ENCODE data around the gene HHIP. TPM values are rescaled to one million over a fixed set of nuclear protein-coding genes. Genes with fewer than 3 reads are reported as not detected.

Gene HHIP
- total and polyA plus RNA-seq, 2 donors from 2014 or later = 0.85 to 2.5 TPM

DNA sequence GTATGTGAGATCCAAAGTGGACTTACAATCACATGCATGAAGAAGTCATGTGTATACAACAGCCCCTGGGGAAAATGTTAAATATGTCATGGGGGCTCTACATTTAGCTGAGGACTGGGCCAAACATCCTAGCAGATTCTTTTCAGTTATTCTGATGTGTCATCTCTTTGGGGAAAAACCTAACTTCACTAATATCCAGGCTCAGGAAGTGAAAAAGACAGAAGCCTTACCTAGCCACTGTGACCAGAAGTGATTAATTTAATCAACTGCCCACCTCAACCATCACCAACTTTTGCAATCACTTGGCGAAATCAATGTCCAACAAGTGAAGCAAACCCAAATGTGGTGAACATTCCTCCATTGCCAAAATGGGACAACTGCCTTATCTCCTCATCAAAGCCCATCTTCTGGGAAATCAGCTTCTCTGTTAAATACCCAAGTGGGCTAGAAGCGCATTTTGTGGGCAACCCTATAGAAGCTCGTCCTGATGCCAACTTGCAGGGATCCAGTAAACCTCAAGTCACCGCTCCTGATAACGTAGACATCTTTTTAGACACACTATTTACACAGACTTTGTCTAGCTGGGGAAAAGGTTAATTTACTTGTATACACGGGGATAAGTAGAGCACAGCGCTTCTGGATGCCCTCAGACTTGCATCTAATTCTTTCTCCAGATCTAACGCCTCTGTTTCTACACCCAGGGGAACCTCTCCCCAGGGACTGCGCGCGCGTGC is 1.4 kb upstream of the HHIP start:
- DNase-seq (no peak), FAIRE-seq (no peak)
- intact Hi-C loops (cut with DNase I) = no loop called here
- H3K27me3 ChIP-seq (ENCODE audit: control insufficient read depth, insufficient read depth, low read length) = peaks cover 5% of the 10 kb centered on the region
- H3K4me3 ChIP-seq (ENCODE audit: low read length in 3 of 3) = no peak overlapping the region
- TF ChIP-seq, protein P1, sequence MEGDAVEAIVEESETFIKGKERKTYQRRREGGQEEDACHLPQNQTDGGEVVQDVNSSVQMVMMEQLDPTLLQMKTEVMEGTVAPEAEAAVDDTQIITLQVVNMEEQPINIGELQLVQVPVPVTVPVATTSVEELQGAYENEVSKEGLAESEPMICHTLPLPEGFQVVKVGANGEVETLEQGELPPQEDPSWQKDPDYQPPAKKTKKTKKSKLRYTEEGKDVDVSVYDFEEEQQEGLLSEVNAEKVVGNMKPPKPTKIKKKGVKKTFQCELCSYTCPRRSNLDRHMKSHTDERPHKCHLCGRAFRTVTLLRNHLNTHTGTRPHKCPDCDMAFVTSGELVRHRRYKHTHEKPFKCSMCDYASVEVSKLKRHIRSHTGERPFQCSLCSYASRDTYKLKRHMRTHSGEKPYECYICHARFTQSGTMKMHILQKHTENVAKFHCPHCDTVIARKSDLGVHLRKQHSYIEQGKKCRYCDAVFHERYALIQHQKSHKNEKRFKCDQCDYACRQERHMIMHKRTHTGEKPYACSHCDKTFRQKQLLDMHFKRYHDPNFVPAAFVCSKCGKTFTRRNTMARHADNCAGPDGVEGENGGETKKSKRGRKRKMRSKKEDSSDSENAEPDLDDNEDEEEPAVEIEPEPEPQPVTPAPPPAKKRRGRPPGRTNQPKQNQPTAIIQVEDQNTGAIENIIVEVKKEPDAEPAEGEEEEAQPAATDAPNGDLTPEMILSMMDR (IDR thresholded peaks at IDR 0.05; ENCODE audit: borderline replicate concordance, extremely low read depth, insufficient read depth) = no peak
- no peaks in the 10 kb centered on the region for H3K9me3 ChIP-seq (ENCODE audit: control insufficient read depth in 2 of 3, insufficient read depth in 1 of 3, low read length in 3 of 3)
- no peak overlapping the region for H3K27ac ChIP-seq (ENCODE audit: low read depth in 2 of 2, low read length in 2 of 2)
- no peaks in the 10 kb centered on the region for H3K36me3 ChIP-seq (ENCODE audit: control insufficient read depth in 2 of 3, insufficient read depth in 3 of 3, low read length in 3 of 3)
- H3K9ac ChIP-seq (ENCODE audit: low read length in 3 of 3) = no peak overlapping the region
- peaks cover 0 to 7% (median 3%) of the 10 kb centered on the region in 3 donors for H3K4me1 ChIP-seq (ENCODE audit: control insufficient read depth in 2 of 3, insufficient read depth in 2 of 3, low read depth in 1 of 3, low read length in 3 of 3)

DNA sequence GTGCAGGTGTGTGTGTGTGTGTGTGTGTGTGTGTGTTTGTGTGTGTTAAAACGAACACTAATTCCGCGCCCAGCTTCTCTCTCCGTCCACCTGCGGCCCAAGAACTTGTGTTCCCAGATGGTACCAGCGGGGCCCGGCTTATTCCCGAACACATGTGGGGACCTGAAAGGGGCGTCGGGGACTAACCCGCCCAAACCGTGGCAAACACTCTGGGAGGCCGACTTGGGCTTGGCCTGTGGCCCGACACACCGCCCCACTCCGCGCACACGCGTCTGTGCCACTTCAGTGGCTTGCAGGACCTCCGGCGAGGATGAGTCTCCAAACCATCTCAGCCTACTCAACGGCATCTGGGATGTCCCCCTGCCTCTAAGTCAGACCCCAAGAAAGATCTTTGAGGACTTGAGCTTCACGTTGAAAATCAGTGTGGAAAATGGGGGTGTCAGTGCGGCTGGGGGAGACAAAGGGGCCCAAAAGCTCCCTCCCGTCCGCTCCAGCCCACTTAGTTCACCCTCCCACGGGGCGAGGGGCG is 790 bp upstream of the HHIP start:
- Histone ChIP-seq H3K4me3 (ENCODE audit: low read length in 3 of 3) (peak overlapping the region; percentile 7 to 60 (median 37)), H3K36me3 (ENCODE audit: control insufficient read depth in 2 of 3, insufficient read depth in 3 of 3, low read length in 3 of 3) (no peaks in the 10 kb centered on the region), H3K4me1 (ENCODE audit: control insufficient read depth in 2 of 3, insufficient read depth in 2 of 3, low read depth in 1 of 3, low read length in 3 of 3) (peaks cover 0 to 7% (median 3%) of the 10 kb centered on the region in 3 donors), H3K27me3 (ENCODE audit: control insufficient read depth, insufficient read depth, low read length) (peaks cover 5% of the 10 kb centered on the region), H3K9ac (ENCODE audit: low read length in 3 of 3) (peak overlapping the region in 1 of 3 donors; percentile 46), H3K27ac (ENCODE audit: low read depth in 2 of 2, low read length in 2 of 2) (no peak overlapping the region), H3K9me3 (ENCODE audit: control insufficient read depth in 2 of 3, insufficient read depth in 1 of 3, low read length in 3 of 3) (no peaks in the 10 kb centered on the region)
- FAIRE-seq (no peak), DNase-seq (peak; percentile 24 to 76 (median 50))
- TF ChIP-seq, protein P1 (IDR thresholded peaks at IDR 0.05; ENCODE audit: borderline replicate concordance, extremely low read depth, insufficient read depth) = no peak
- intact Hi-C loops (cut with DNase I) = no loop called here

DNA sequence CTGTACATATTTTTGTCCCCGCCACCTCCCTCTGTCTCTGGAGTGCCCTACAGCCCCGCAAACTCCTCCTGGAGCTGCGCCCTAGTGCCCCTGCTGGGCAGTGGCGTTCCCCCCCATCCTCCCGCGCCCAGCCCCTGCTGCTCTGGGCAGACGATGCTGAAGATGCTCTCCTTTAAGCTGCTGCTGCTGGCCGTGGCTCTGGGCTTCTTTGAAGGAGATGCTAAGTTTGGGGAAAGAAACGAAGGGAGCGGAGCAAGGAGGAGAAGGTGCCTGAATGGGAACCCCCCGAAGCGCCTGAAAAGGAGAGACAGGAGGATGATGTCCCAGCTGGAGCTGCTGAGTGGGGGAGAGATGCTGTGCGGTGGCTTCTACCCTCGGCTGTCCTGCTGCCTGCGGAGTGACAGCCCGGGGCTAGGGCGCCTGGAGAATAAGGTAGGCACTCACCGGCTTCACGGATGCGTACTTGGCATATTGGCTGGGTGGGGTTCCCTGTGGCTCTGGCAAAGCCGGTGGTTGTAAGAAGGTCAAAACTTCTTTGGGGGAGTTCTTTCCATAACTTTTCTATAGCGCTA is 653 bp downstream of the HHIP start:
- FAIRE-seq (no peak), DNase-seq (peak; percentile 55 to 73 (median 68))
- H3K27ac ChIP-seq (ENCODE audit: low read depth in 2 of 2, low read length in 2 of 2) = no peak overlapping the region

More for the DNA sequence above, 653 bp downstream of the HHIP start:
- peaks cover 5% of the 10 kb centered on the region for H3K27me3 ChIP-seq (ENCODE audit: control insufficient read depth, insufficient read depth, low read length)
- intact Hi-C loops (cut with DNase I) = no loop called here
- TF ChIP-seq, protein P1 (IDR thresholded peaks at IDR 0.05; ENCODE audit: borderline replicate concordance, extremely low read depth, insufficient read depth) = no peak
- peak overlapping the region in 1 of 3 donors; percentile 65 for H3K9ac ChIP-seq (ENCODE audit: low read length in 3 of 3)
- H3K4me3 ChIP-seq (ENCODE audit: low read length in 3 of 3) = peak overlapping the region; percentile 55 to 77 (median 60)
- H3K9me3 ChIP-seq (ENCODE audit: control insufficient read depth in 2 of 3, insufficient read depth in 1 of 3, low read length in 3 of 3) = no peaks in the 10 kb centered on the region
- H3K4me1 ChIP-seq (ENCODE audit: control insufficient read depth in 2 of 3, insufficient read depth in 2 of 3, low read depth in 1 of 3, low read length in 3 of 3) = peaks cover 0 to 7% (median 3%) of the 10 kb centered on the region in 3 donors
- H3K36me3 ChIP-seq (ENCODE audit: control insufficient read depth in 2 of 3, insufficient read depth in 3 of 3, low read length in 3 of 3) = no peaks in the 10 kb centered on the region

Measured in kidney (tissue), 14 donors.